Osteoblast (primary cell): ENCODE data around the gene THTPA. TPM values are rescaled to one million over a fixed set of nuclear protein-coding genes. Genes with fewer than 3 reads are reported as not detected.

Experiments
- DNase-seq: peaks from one replicate; pipeline ENCODE4 v3.0.0; 2011; ENCODE audit warnings: low spot score, mixed read lengths; ENCODE audit not compliant: insufficient read length; ENCODE audit errors: missing footprints
- H2AFZ ChIP-seq: 2 replicates; pipeline ENCODE4 v1.6.0; 2011; ENCODE audit warnings: mild to moderate bottlenecking, low read length
- H3K27ac ChIP-seq: 2 replicates; pipeline ENCODE4 v1.5.1; 2011; ENCODE audit warnings: mild to moderate bottlenecking, low read depth, low read length, moderate library complexity
- H3K27me3 ChIP-seq: 2 replicates; pipeline ENCODE4 v1.6.0; 2012; ENCODE audit warnings: mild to moderate bottlenecking, control low read depth, inconsistent platforms, low read length, moderate library complexity; ENCODE audit not compliant: insufficient read depth
- H3K36me3 ChIP-seq: 2 replicates; pipeline ENCODE4 v1.5.1; 2011; ENCODE audit warnings: mild to moderate bottlenecking, low read length, control low read depth, moderate library complexity; ENCODE audit not compliant: insufficient read depth
- H3K4me1 ChIP-seq: 2 replicates; pipeline ENCODE4 v1.5.1; 2011; ENCODE audit warnings: mild to moderate bottlenecking, low read length, control low read depth, moderate library complexity; ENCODE audit not compliant: insufficient read depth
- H3K4me2 ChIP-seq: 2 replicates; pipeline ENCODE4 v1.6.0; 2011; ENCODE audit warnings: mild to moderate bottlenecking, low read length; ENCODE audit not compliant: insufficient read depth
- H3K4me3 ChIP-seq: fragments of 200-600 bp; sonication (generic); 3 replicates; pipeline ENCODE4 v1.5.1; 2012; ENCODE audit warnings: mild to moderate bottlenecking, low read length, inconsistent platforms; ENCODE audit not compliant: insufficient read depth
- H3K79me2 ChIP-seq: 2 replicates; pipeline ENCODE4 v1.6.0; 2012; ENCODE audit warnings: mild to moderate bottlenecking, low read length, control low read depth, inconsistent platforms; ENCODE audit not compliant: insufficient read depth
- H3K9me3 ChIP-seq: 2 replicates; pipeline ENCODE4 v1.5.1; 2011; ENCODE audit warnings: low read depth, low read length, control low read depth
- H4K20me1 ChIP-seq: 2 replicates; pipeline ENCODE4 v1.6.0; 2012; ENCODE audit warnings: mild to moderate bottlenecking, low read length, control low read depth; ENCODE audit not compliant: insufficient read depth
- CTCF ChIP-seq: IDR thresholded peaks from 2 replicates; pipeline ENCODE4 v1.5.1; 2011; ENCODE audit warnings: mild to moderate bottlenecking, low read depth, low read length, moderate library complexity; ENCODE audit errors: extremely low read depth
- total RNA-seq: library from RNA; depleted of rRNA; stranded (reverse); fragments of >200 nt; gene quantifications from 2 replicates; pipeline ENCODE4 v1.2.3, GENCODE V29; 2012

Gene THTPA
- 27.4 and 27.5 TPM in 2 replicates for total RNA-seq

- Histone ChIP-seq H4K20me1 (peaks cover 15% of the 10 kb centered on the region), H3K4me2 (peak within 1 kb of the TSS; percentile 91), H3K4me1 (peaks cover 25% of the 10 kb centered on the region), H3K79me2 (peaks cover 24% of the 10 kb centered on the region), H3K4me3 (peak within 1 kb of the TSS; percentile 87), H3K9me3 (no peaks in the 10 kb centered on the region), H3K27ac (peak within 1 kb of the TSS; percentile 84), H3K27me3 (no peaks in the 10 kb centered on the region), H2AFZ (peak within 1 kb of the TSS; percentile 89), H3K36me3 (peaks cover 20% of the 10 kb centered on the region)
- no peak for TF ChIP-seq CTCF
- DNase-seq: peak; percentile 99
Measured at GRCh38 chr14:23555882-23556699, at the start of gene THTPA. Gene THTPA (plus strand): TSS chr14:23556271. CDS start chr14:23556758, 487 bp downstream.

- no peak for TF ChIP-seq CTCF
- H2AFZ ChIP-seq: no peak overlapping the region
- H3K4me2 ChIP-seq: no peak overlapping the region
- no peaks in the 10 kb centered on the region for H3K4me1 ChIP-seq
- no peaks in the 10 kb centered on the region for H3K27me3 ChIP-seq
- no peaks in the 10 kb centered on the region for H4K20me1 ChIP-seq
- H3K79me2 ChIP-seq: no peaks in the 10 kb centered on the region
- no peak overlapping the region for H3K4me3 ChIP-seq
- peak; percentile 58 for DNase-seq
- H3K27ac ChIP-seq: no peak overlapping the region
- H3K9me3 ChIP-seq: no peaks in the 10 kb centered on the region
- no peaks in the 10 kb centered on the region for H3K36me3 ChIP-seq
Measured at GRCh38 chr14:23512156-23512555, 43.9 kb upstream of the THTPA start.

GRCh38 chr14:23513005-23513817 lies 42.9 kb upstream of the THTPA start:
- Histone ChIP-seq H3K9me3 (no peaks in the 10 kb centered on the region), H2AFZ (no peak overlapping the region), H3K27ac (no peak overlapping the region), H3K4me1 (no peaks in the 10 kb centered on the region), H4K20me1 (no peaks in the 10 kb centered on the region), H3K4me3 (no peak overlapping the region), H3K4me2 (no peak overlapping the region), H3K36me3 (no peaks in the 10 kb centered on the region), H3K79me2 (no peaks in the 10 kb centered on the region), H3K27me3 (no peaks in the 10 kb centered on the region)
- no peak for TF ChIP-seq CTCF
- peak; percentile 38 for DNase-seq
